Psoas muscle (tissue), 8 donors: ENCODE measurements around the gene DCXR. TPM values are rescaled to one million over a fixed set of nuclear protein-coding genes. Genes with fewer than 3 reads are reported as not detected.

Source experiments
- ATAC-seq, 4 donors: fragments of 200-7000 bp; cut with Tn5 transposase; one replicate each; pipeline ENCODE4 v1.9.1; 2020; ENCODE audit warnings: moderate library complexity in 3 of 4, mild to moderate bottlenecking in 2 of 4
- DNase-seq, 2 donors: peaks; one replicate each; pipeline ENCODE4 v3.0.0-alpha.2; 2020
- H3K27ac ChIP-seq: fragments of 200-600 bp; one replicate; pipeline ENCODE4 v1.8.0; 2022
- H3K27me3 ChIP-seq, 3 donors: fragments of 200-600 bp in 1 of 3; one replicate each; pipeline versions ENCODE4 v1.6.1 to v1.8.0; 2013 to 2022; ENCODE audit warnings: low read length in 2 of 3, mild to moderate bottlenecking in 2 of 3, moderate library complexity in 1 of 3; ENCODE audit not compliant: insufficient read depth in 3 of 3
- H3K36me3 ChIP-seq, 2 donors: fragments of 200-600 bp in 1 of 2; one replicate each; pipeline versions ENCODE4 v1.6.1 to v1.8.0; 2013 to 2022; ENCODE audit warnings: low read depth in 1 of 2, mild to moderate bottlenecking in 1 of 2, moderate library complexity in 1 of 2; ENCODE audit not compliant: insufficient read depth in 1 of 2
- H3K4me1 ChIP-seq: fragments of 200-600 bp; one replicate; pipeline ENCODE4 v1.8.0; 2022
- H3K4me3 ChIP-seq: fragments of 200-600 bp; one replicate; pipeline ENCODE4 v1.8.0; 2022; ENCODE audit warnings: mild to moderate bottlenecking
- H3K9me3 ChIP-seq: fragments of 200-600 bp; one replicate; pipeline ENCODE4 v1.8.0; 2022
- WGBS, 3 donors: extraction: QIAGEN DNeasy Blood & Tissue Kit; methylation state at CpG; one replicate each; pipeline versions ENCODE4 v1.1.6 to v1.1.7; 2013; 5-methylcytosine and 5-hydroxymethylcytosine counted together
- intact Hi-C, 2 donors: fragments of 100-400 bp; cut with DNase I; formaldehyde crosslinking; loops; one replicate each; pipeline versions ENCODE4 v1.11.0 to v1.14.2; 2022
- polyA plus RNA-seq, 3 donors: library from polyadenylated mRNA; stranded (reverse); fragments of 200-250 nt; gene quantifications; one replicate each; pipeline ENCODE4 v1.2.3, GENCODE V29; 2013
- total RNA-seq, 4 donors: library from RNA; stranded (reverse); fragmentation: NEBNext Ultra II Directional in 2 of 4; extraction: Animal tissue kit (Norgen Biotek cat#: 25700) in 2 of 4; gene quantifications; one replicate each; pipeline versions ENCODE4 v1.2.1 to v1.2.4, GENCODE V29; 2021 to 2023
- TF ChIP-seq, protein P1 (sequence below): fragments of 200-600 bp; IDR thresholded peaks from one replicate; pipeline ENCODE4 v1.8.0; 2022; ENCODE audit warnings: antibody characterized with exemption
- donor health status: healthy with polysubstance abuse.
- donor health status: DM: no; HTN: no; CAD: no; lungs with moderate emphysema.
- donor health status: Bipolar disorder and iron deficiency.
- donor health status: healthy.
- donor health status: DM: yes; HTN: yes; CAD: no.
- donor health status: DM: no; HTN: no; CAD: no.
- donor health status: DM: no; HTN: no; CAD: no.
- donor health status: DM: yes; HTN: yes; CAD: no.

The DCXR gene
- total and polyA plus RNA-seq, 7 donors: 111 to 216 (median 147) TPM

DNA sequence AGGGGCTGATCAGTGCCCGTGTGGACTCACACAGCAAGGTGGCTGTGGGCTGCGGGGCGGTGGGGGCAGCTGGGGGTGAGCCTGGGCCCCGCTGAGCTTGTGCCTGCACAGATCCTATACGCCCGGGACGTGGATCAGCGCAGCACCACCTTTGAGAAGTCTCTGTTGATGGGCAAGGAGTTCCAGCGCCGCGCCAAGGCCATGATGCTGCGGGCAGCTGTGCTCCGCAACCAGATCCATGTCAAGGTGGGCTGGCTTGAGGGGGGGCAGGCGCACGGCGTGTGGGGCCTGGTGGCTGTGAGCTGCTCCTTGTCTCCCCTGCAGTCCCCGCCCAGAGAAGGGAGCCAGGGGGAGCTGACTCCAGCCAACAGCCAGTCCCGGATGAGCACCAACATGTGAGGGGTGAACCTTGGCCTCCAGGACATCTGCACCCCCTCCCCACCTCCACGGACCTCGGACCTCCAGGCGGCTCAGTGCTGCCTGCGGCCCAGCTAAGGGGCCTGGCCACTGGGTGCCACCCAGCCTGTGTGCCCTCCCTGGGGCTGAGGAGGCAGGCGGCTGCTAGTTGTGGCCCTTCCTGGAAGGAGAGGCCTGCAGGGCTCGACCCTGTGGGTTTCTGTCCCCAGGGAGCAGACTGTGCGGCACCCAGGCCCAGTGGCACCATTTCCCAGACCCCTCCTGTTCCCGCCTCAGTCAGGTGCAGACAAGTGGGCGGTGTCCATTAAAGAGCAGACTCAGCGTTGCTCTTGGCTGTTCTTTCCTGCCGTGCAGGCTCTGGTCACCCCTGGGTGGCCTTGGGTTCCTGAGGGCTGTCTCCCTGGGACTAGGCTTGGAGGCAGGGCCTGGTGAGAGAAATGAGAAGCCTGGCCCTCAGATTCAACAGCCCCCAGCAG lies 19.5 kb upstream of the DCXR start:
- H3K27me3 ChIP-seq: no peaks in the 10 kb centered on the region
- WGBS, 3 donors: 79 to 86% (median 81%) methylated on average over 28 to 29 of the region's 29 CpGs

GRCh38 chr17:82055965-82056728 lies 18.6 kb upstream of the DCXR start:
- intact Hi-C loops: no loop called here

More for the DNA sequence above, 19.5 kb upstream of the DCXR start:
- TF ChIP-seq, protein P1, sequence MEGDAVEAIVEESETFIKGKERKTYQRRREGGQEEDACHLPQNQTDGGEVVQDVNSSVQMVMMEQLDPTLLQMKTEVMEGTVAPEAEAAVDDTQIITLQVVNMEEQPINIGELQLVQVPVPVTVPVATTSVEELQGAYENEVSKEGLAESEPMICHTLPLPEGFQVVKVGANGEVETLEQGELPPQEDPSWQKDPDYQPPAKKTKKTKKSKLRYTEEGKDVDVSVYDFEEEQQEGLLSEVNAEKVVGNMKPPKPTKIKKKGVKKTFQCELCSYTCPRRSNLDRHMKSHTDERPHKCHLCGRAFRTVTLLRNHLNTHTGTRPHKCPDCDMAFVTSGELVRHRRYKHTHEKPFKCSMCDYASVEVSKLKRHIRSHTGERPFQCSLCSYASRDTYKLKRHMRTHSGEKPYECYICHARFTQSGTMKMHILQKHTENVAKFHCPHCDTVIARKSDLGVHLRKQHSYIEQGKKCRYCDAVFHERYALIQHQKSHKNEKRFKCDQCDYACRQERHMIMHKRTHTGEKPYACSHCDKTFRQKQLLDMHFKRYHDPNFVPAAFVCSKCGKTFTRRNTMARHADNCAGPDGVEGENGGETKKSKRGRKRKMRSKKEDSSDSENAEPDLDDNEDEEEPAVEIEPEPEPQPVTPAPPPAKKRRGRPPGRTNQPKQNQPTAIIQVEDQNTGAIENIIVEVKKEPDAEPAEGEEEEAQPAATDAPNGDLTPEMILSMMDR: no peak
- ATAC-seq: no peak
- Histone ChIP-seq H3K4me3 (no peak overlapping the region), H3K36me3 (peaks cover 7 to 85% of the 10 kb centered on the region in 2 donors), H3K9me3 (no peaks in the 10 kb centered on the region), H3K27ac (no peak overlapping the region), H3K4me1 (peaks cover 15% of the 10 kb centered on the region)
- DNase-seq: peak; percentile 16 to 53
- intact Hi-C loops: no loop called here

DNA sequence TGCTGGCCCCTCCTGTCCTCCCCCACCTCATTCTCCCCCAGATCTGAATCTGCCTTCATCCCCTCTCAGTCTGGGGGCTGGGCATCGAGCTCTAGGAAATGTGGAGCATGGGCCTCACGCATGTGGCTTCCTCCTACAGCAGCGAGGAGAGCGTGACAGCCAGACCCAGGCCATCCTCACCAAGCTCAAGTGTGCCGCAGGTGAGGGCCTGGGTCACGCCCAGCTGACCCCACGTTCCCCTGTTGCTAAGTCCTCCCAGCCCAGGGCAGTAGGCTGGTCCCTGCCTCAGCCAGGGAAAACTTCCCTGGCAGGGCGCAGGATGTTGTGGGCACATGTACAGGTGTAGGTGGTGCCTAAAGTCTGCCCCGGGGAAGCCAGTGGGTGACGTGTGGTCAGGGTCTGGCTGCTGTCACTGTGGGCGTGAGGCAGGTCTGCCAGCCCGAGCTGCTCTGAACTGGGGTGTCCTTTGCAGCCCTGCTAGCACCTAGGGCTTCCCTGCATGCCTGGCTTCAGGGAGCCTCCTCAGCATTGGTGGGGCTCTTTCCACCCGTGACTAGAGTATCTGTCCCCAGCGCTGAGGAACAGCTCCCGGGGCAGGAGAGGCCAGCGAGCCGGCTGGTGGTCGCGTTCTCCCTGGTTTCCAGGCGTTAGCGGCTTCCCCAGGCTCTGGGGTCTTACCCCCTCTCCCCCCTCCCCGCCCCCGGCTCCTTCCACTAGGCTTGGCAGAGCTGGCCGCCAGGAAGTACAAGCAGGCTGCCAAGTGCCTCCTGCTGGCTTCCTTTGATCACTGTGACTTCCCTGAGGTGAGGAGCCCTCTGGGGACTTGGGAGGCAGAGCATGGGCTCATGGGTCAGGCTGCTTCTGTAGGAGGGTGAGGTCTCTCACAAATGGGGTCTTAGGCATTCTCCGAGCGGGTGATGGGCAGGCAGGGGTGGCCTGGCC lies 17.8 kb upstream of the DCXR start:
- DNase-seq: peak in 1 of 2 donors; percentile 51
- Histone ChIP-seq H3K4me3 (no peak overlapping the region), H3K27me3 (no peaks in the 10 kb centered on the region), H3K36me3 (peaks cover 0 to 71% of the 10 kb centered on the region in 2 donors), H3K27ac (no peak overlapping the region), H3K4me1 (peaks cover 21% of the 10 kb centered on the region), H3K9me3 (no peaks in the 10 kb centered on the region)
- TF ChIP-seq, protein P1: no peak
- WGBS, 3 donors: 76 to 84% (median 82%) methylated on average over 22 to 26 of the region's 26 CpGs
- intact Hi-C loops: no loop called here
- no peak for ATAC-seq

More at GRCh38 chr17:82055965-82056728, 18.6 kb upstream of the DCXR start:
- ATAC-seq (no peak), DNase-seq (peak in 1 of 2 donors; percentile 47)
- H3K4me1 ChIP-seq: peaks cover 15% of the 10 kb centered on the region
- H3K36me3 ChIP-seq: peaks cover 6 to 80% of the 10 kb centered on the region in 2 donors
- H3K27ac ChIP-seq: no peak overlapping the region
- H3K4me3 ChIP-seq: no peak overlapping the region
- TF ChIP-seq, protein P1: no peak
- WGBS, 3 donors: 86 to 93% (median 88%) methylated on average over 28 of the region's 28 CpGs
- no peaks in the 10 kb centered on the region for H3K9me3 ChIP-seq
- H3K27me3 ChIP-seq: no peaks in the 10 kb centered on the region

- DNase-seq (peak; percentile 14 to 47), ATAC-seq (no peak)
- no peak overlapping the region for H3K4me3 ChIP-seq
- no peaks in the 10 kb centered on the region for H3K27me3 ChIP-seq
- H3K27ac ChIP-seq: no peak overlapping the region
- no peaks in the 10 kb centered on the region for H3K9me3 ChIP-seq
- H3K4me1 ChIP-seq: peaks cover 26% of the 10 kb centered on the region
- intact Hi-C loops: no loop called here
- WGBS, 3 donors: 89 to 91% (median 90%) methylated on average over 34 to 38 of the region's 38 CpGs
- peaks cover 0 to 71% of the 10 kb centered on the region in 2 donors for H3K36me3 ChIP-seq
- TF ChIP-seq, protein P1: no peak
Measured at GRCh38 chr17:82054351-82055022, 17.0 kb upstream of the DCXR start.
